HG03025 (cell line): ENCODE results near the gene NUDT6.
"Not testable (repeated sequence)": the region's sequence is repeated elsewhere in the genome, so short reads cannot be mapped to it uniquely, and the experiment has no call there.

ENCODE experiments used
- ATAC-seq: cut with Tn5 transposase; IDR thresholded peaks from one replicate; pipeline ENCODE4 v1.9.1; 2021; ENCODE audit warnings: mild to moderate bottlenecking, moderate library complexity; ENCODE audit not compliant: unreplicated experiment, low FRiP score

NUDT6 gene

GRCh38 chr4:122882857-122883735 lies 39.3 kb downstream of the NUDT6 start:
- no peak for ATAC-seq

GRCh38 chr4:122879001-122879400 lies 43.4 kb downstream of the NUDT6 start:
- ATAC-seq, result no peak

GRCh38 chr4:122876456-122876855 lies 45.9 kb downstream of the NUDT6 start:
- ATAC-seq, result no peak

- ATAC-seq, result no peak
Measured at GRCh38 chr4:122875949-122876348, 46.4 kb downstream of the NUDT6 start.

- no peak for ATAC-seq
Measured at GRCh38 chr4:122873821-122874593, 48.4 kb downstream of the NUDT6 start.

GRCh38 chr4:122873146-122873545 lies 49.3 kb downstream of the NUDT6 start:
- ATAC-seq, result no peak

- not testable (repeated sequence) for ATAC-seq
Measured at GRCh38 chr4:122868235-122868634, 54.2 kb downstream of the NUDT6 start.

GRCh38 chr4:122865425-122865824 lies 57.0 kb downstream of the NUDT6 start:
- ATAC-seq, result no peak

- no peak for ATAC-seq
Measured at GRCh38 chr4:122863639-122864038, 58.8 kb downstream of the NUDT6 start.

GRCh38 chr4:122861172-122861943 lies 61.0 kb downstream of the NUDT6 start:
- no peak for ATAC-seq

GRCh38 chr4:122858705-122859104 lies 63.7 kb downstream of the NUDT6 start:
- no peak for ATAC-seq

- ATAC-seq, result no peak
Measured at GRCh38 chr4:122857160-122857559, 65.2 kb downstream of the NUDT6 start.

- ATAC-seq, result no peak
Measured at GRCh38 chr4:122855353-122855890, 67.0 kb downstream of the NUDT6 start.

- ATAC-seq, result no peak
Measured at GRCh38 chr4:122854447-122855352, 67.7 kb downstream of the NUDT6 start.

GRCh38 chr4:122851568-122851967 lies 70.8 kb downstream of the NUDT6 start:
- ATAC-seq, result no peak

GRCh38 chr4:122849789-122850188 lies 72.6 kb downstream of the NUDT6 start:
- not testable (repeated sequence) for ATAC-seq

GRCh38 chr4:122847931-122848330 lies 74.5 kb downstream of the NUDT6 start:
- ATAC-seq, result no peak

GRCh38 chr4:122845760-122846159 lies 76.6 kb downstream of the NUDT6 start:
- ATAC-seq, result no peak

- no peak for ATAC-seq
Measured at GRCh38 chr4:122845066-122845465, 77.3 kb downstream of the NUDT6 start.

GRCh38 chr4:122844391-122844790 lies 78.0 kb downstream of the NUDT6 start:
- ATAC-seq, result not testable (repeated sequence)
